Measurements from ENCODE around the gene IFT43. TPM values are rescaled to one million over a fixed set of nuclear protein-coding genes. Genes with fewer than 3 reads are reported as not detected.

IFT43 gene
- total RNA-seq, 4 donors from 2014 or later, result 8.7 to 18.1 (median 14.2) TPM

DNA sequence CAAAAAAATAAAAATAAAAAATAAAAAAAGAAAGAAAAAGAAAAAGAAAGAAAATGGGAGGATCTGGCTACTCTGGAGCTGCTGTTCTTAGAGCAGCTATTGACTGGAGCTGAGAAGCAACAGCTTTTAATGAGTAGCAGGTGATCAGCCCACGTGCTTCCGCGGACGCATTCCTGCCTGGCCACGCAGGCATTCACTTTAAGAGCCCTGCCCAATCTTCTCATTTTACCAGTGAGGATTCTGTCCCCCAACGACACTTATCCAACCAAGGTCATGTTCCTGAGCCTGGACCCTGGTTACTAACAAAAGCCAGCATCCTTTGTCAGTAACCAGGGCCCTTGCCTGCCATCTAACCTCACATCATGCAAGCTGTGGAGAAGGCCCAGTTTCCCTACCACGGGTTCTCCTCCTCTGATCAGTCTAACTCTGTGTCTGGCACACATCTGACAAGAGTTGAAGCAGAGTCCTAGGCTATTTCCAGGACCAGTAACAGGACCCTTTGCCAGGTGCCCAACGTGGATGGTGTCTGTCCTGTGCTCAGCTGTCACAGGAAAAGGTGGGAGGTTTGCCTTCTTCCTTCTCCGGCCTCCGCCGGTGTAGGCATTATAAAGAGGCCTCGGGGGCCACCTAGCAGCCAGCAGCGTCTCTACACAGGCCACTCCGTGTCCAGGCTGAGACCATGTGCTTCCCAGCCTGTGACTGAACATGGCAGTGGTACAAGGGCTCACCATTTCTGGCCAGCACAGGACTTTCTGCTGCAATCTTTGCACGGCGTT lies 105.2 kb downstream of the IFT43 start:
- TF ChIP-seq, protein P1, sequence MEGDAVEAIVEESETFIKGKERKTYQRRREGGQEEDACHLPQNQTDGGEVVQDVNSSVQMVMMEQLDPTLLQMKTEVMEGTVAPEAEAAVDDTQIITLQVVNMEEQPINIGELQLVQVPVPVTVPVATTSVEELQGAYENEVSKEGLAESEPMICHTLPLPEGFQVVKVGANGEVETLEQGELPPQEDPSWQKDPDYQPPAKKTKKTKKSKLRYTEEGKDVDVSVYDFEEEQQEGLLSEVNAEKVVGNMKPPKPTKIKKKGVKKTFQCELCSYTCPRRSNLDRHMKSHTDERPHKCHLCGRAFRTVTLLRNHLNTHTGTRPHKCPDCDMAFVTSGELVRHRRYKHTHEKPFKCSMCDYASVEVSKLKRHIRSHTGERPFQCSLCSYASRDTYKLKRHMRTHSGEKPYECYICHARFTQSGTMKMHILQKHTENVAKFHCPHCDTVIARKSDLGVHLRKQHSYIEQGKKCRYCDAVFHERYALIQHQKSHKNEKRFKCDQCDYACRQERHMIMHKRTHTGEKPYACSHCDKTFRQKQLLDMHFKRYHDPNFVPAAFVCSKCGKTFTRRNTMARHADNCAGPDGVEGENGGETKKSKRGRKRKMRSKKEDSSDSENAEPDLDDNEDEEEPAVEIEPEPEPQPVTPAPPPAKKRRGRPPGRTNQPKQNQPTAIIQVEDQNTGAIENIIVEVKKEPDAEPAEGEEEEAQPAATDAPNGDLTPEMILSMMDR (IDR thresholded peaks at IDR 0.05 in 4 of 5, conservative IDR thresholded peaks at IDR 0.05 in 1 of 5), result peak; percentile 44 to 70 (median 50)
- TF ChIP-seq POLR2A (IDR thresholded peaks at IDR 0.05), result peak in 1 of 2 donors; percentile 25
- Histone ChIP-seq H3K9me3 (no peaks in the 10 kb centered on the region), H3K27me3 (no peaks in the 10 kb centered on the region), H3K36me3 (no peaks in the 10 kb centered on the region), H3K4me3 (peak overlapping the region in 1 of 4 donors; percentile 10), H3K4me1 (peaks cover 48 to 51% of the 10 kb centered on the region in 2 donors), H3K27ac (peak overlapping the region; percentile 72 to 93 (median 82))
- in situ Hi-C loops (cut with MboI; ENCODE audit: low sequenced_read_pairs in 4 of 4), result loop anchor here in 1 of 4 donors (5.0 kb wide), 1 partner anchor 39 kb away; no protein-coding TSS in a partner anchor
- intact Hi-C loops (cut with DNase I; ENCODE audit: low total_unique reads), result loop anchor here (1.0 to 2.0 kb wide), 3 partner anchors 40 to 262 kb away; partner anchors contain the start of gene GPATCH2L
- DNase-seq (peak; percentile 83 to 88), ATAC-seq (peak; percentile 90 to 92)

DNA sequence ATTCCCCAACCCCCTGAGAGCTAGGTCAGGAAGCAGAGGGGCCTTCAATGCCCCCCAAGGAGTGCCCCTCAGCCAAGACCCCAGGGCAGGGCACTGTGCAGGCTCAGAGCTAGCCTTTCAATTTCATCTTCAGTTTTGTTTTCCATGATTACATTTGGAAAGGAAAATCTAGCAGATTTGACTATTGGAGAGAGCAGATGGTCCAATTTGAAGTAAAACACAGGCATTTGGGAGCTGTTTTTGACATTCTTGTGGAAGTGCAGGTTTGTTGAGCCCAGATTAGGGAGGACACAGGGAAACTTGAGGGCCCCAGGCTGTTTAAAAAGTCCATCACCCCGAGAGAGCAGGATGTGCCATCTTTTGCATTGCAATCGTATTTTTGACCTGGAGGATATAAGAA lies 107.5 kb downstream of the IFT43 start:
- Histone ChIP-seq H3K36me3 (no peaks in the 10 kb centered on the region), H3K27ac (no peak overlapping the region), H3K27me3 (no peaks in the 10 kb centered on the region), H3K9me3 (no peaks in the 10 kb centered on the region), H3K4me1 (peaks cover 29 to 31% of the 10 kb centered on the region in 2 donors), H3K4me3 (no peak overlapping the region)
- DNase-seq (no peak), ATAC-seq (no peak)
- TF ChIP-seq, protein P1 (IDR thresholded peaks at IDR 0.05 in 4 of 5, conservative IDR thresholded peaks at IDR 0.05 in 1 of 5), result no peak
- TF ChIP-seq POLR2A (IDR thresholded peaks at IDR 0.05), result no peak
- intact Hi-C loops (cut with DNase I; ENCODE audit: low total_unique reads) (no loop called here), in situ Hi-C loops (cut with MboI; ENCODE audit: low sequenced_read_pairs in 4 of 4) (loop anchor here in 1 of 4 donors (5.0 kb wide), 1 partner anchor 41 kb away; no protein-coding TSS in a partner anchor)

DNA sequence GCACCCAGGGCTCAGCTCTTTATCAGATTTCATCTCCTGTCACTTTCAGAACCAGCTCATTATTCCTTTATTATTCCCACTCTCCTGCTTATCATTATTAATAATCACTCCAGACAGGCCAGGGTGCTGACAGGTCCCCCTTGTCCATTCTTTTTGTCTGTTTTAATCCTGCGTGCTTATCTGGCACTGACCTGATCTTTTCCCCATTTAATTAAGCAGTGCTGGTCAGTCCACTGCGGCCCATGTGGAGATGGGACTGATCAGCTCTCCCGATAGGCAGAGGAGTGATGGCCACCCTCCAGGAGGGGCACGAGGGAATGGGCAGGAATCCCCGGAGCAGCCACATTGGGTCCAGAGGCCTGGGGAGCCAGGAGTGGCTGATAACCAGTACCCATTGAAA lies 110.7 kb downstream of the IFT43 start:
- Histone ChIP-seq H3K4me1 (peaks cover 10 to 12% of the 10 kb centered on the region in 2 donors), H3K36me3 (no peaks in the 10 kb centered on the region), H3K27me3 (no peaks in the 10 kb centered on the region), H3K9me3 (no peaks in the 10 kb centered on the region), H3K4me3 (no peak overlapping the region), H3K27ac (no peak overlapping the region)
- TF ChIP-seq, protein P1 (IDR thresholded peaks at IDR 0.05 in 4 of 5, conservative IDR thresholded peaks at IDR 0.05 in 1 of 5), result no peak
- no peak for TF ChIP-seq POLR2A (IDR thresholded peaks at IDR 0.05)
- DNase-seq, result no peak
- no peak for ATAC-seq
- in situ Hi-C loops (cut with MboI; ENCODE audit: low sequenced_read_pairs in 4 of 4), result no loop called here
- intact Hi-C loops (cut with DNase I; ENCODE audit: low total_unique reads), result no loop called here

DNA sequence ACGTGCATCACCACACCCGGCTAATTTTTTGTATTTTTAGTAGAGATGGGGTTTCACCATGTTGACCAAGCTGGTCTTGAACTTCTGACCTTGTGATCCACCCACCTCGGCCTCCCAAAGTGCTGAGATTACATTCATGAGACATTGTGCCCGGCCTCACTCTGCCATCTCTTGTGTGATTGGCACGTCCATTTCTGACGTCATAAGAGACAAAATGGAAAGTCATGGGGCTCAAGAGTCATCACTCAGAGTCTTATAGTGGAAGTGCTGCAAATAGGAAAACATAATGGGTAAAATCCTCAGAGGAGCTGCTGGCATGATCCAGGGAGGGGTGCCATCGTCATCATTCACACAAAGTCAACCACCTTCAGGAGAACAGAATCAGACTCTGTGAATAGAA lies 112.0 kb downstream of the IFT43 start:
- in situ Hi-C loops (cut with MboI; ENCODE audit: low sequenced_read_pairs in 4 of 4), result no loop called here
- TF ChIP-seq, protein P1 (IDR thresholded peaks at IDR 0.05 in 4 of 5, conservative IDR thresholded peaks at IDR 0.05 in 1 of 5), result no peak
- no peak for TF ChIP-seq POLR2A (IDR thresholded peaks at IDR 0.05)
- Histone ChIP-seq H3K27me3 (no peaks in the 10 kb centered on the region), H3K4me1 (peaks cover 7 to 11% of the 10 kb centered on the region in 2 donors), H3K36me3 (no peaks in the 10 kb centered on the region), H3K27ac (no peak overlapping the region), H3K9me3 (no peaks in the 10 kb centered on the region), H3K4me3 (no peak overlapping the region)
- intact Hi-C loops (cut with DNase I; ENCODE audit: low total_unique reads), result no loop called here
- DNase-seq, result no peak
- ATAC-seq, result no peak

All from gastrocnemius medialis (tissue), 4 donors.